T1000 (cell line): ENCODE data around the gene PHLDB3.
"Not testable (repeated sequence)": the region's sequence is repeated elsewhere in the genome, so short reads cannot be mapped to it uniquely, and the experiment has no call there.

Source experiments
- DNase-seq: peaks from one replicate; lab custom pipeline; 2025; ENCODE audit warnings: mixed read lengths; lab: John Stamatoyannopoulos, UW

PHLDB3 gene

GRCh38 chr19:43439709-43440063 is 64.9 kb downstream of the PHLDB3 start:
- DNase-seq = no peak

- DNase-seq = no peak
These were observed 65.4 kb downstream of the PHLDB3 start for GRCh38 chr19:43439032-43439708.

GRCh38 chr19:43438291-43439031 is 66.1 kb downstream of the PHLDB3 start:
- no peak for DNase-seq

- DNase-seq = no peak
These were observed 66.8 kb downstream of the PHLDB3 start for GRCh38 chr19:43437712-43438111.

GRCh38 chr19:43437284-43437683 is 67.3 kb downstream of the PHLDB3 start:
- DNase-seq = not testable (repeated sequence)

GRCh38 chr19:43435775-43436174 is 68.8 kb downstream of the PHLDB3 start:
- no peak for DNase-seq

- DNase-seq = no peak
These were observed 70.9 kb downstream of the PHLDB3 start for GRCh38 chr19:43433689-43434088.

GRCh38 chr19:43433358-43433673 is 71.2 kb downstream of the PHLDB3 start:
- no peak for DNase-seq

- DNase-seq = no peak
These were observed 73.6 kb downstream of the PHLDB3 start for GRCh38 chr19:43430976-43431375.

GRCh38 chr19:43430142-43430710 is 74.3 kb downstream of the PHLDB3 start:
- no peak for DNase-seq

GRCh38 chr19:43429395-43429794 is 75.2 kb downstream of the PHLDB3 start:
- no peak for DNase-seq

GRCh38 chr19:43425567-43426392 is 78.8 kb downstream of the PHLDB3 start:
- DNase-seq = no peak
